H4 (cell line): ENCODE data around the gene FAM131C. TPM values are rescaled to one million over a fixed set of nuclear protein-coding genes. Genes with fewer than 3 reads are reported as not detected.

Source experiments
- DNase-seq: peaks from one replicate; pipeline ENCODE4 v3.0.0-alpha.2; 2015; ENCODE audit warnings: low spot score
- total RNA-seq: library from RNA; depleted of rRNA; stranded (reverse); fragments of >200 nt; shearing (Covaris generic); gene quantifications from 2 replicates; pipeline ENCODE4 v1.2.3, GENCODE V29; 2014

FAM131C gene
- total RNA-seq, 1 experiment from 2014 or later = 0.62 TPM

GRCh38 chr1:16101623-16102022 is 28.2 kb upstream of the FAM131C start:
- no peak for DNase-seq

- DNase-seq = no peak
These were observed 26.0 kb upstream of the FAM131C start for GRCh38 chr1:16099412-16099811.

- no peak for DNase-seq
These were observed 22.0 kb upstream of the FAM131C start for GRCh38 chr1:16095447-16095846.

GRCh38 chr1:16094453-16095158 is 21.2 kb upstream of the FAM131C start:
- DNase-seq = no peak

- DNase-seq = no peak
These were observed 20.2 kb upstream of the FAM131C start for GRCh38 chr1:16093611-16094010.

GRCh38 chr1:16092923-16093511 is 19.6 kb upstream of the FAM131C start:
- DNase-seq = no peak

GRCh38 chr1:16092097-16092922 is 18.9 kb upstream of the FAM131C start:
- no peak for DNase-seq

- DNase-seq = no peak
These were observed 17.8 kb upstream of the FAM131C start for GRCh38 chr1:16091296-16091695.

- no peak for DNase-seq
These were observed 16.8 kb upstream of the FAM131C start for GRCh38 chr1:16090076-16090826.

GRCh38 chr1:16088996-16089395 is 15.5 kb upstream of the FAM131C start:
- DNase-seq = no peak

- no peak for DNase-seq
These were observed 15.0 kb upstream of the FAM131C start for GRCh38 chr1:16088351-16088911.

- DNase-seq = no peak
These were observed 14.3 kb upstream of the FAM131C start for GRCh38 chr1:16087733-16088132.

- no peak for DNase-seq
These were observed 12.1 kb upstream of the FAM131C start for GRCh38 chr1:16085522-16085921.

GRCh38 chr1:16083486-16083885 is 10.0 kb upstream of the FAM131C start:
- DNase-seq = no peak

GRCh38 chr1:16082283-16083038 is 9.0 kb upstream of the FAM131C start:
- DNase-seq = peak; percentile 42

GRCh38 chr1:16081636-16082035 is 8.2 kb upstream of the FAM131C start:
- DNase-seq = no peak

- no peak for DNase-seq
These were observed 7.1 kb upstream of the FAM131C start for GRCh38 chr1:16080422-16081150.

- peak; percentile 74 for DNase-seq
These were observed 5.6 kb upstream of the FAM131C start for GRCh38 chr1:16078925-16079656.

- DNase-seq = no peak
These were observed 4.2 kb upstream of the FAM131C start for GRCh38 chr1:16077406-16078245.
